Dedifferentiated amniotic fluid mesenchymal stem cell (primary cell): ENCODE results near the gene CNKSR1.

Source experiments
- DNase-seq: peaks from one replicate; pipeline ENCODE4 v3.0.0-alpha.2; 2016; ENCODE audit errors: extremely low spot score

Gene CNKSR1

GRCh38 chr1:26184086-26184485, 6.8 kb downstream of the CNKSR1 start:
- no peak for DNase-seq

DNA sequence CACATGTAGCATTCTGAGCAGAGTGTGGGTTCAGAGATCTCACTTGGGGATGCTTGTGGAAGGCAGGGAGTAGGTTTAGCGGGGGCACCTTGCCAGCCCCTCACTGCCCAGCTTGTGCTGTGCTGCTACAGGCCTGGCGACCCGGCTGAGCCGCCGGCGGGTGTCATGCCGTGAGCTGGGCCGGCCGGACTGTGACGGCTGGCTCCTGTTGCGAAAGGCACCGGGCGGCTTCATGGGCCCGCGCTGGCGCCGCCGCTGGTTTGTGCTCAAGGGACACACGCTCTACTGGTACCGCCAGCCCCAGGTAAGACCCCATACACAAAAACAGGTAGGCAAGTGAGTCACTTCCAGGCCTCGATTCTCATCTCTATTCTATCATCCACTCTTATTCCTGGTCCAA, 7.6 kb downstream of the CNKSR1 start:
- DNase-seq, result no peak

DNA sequence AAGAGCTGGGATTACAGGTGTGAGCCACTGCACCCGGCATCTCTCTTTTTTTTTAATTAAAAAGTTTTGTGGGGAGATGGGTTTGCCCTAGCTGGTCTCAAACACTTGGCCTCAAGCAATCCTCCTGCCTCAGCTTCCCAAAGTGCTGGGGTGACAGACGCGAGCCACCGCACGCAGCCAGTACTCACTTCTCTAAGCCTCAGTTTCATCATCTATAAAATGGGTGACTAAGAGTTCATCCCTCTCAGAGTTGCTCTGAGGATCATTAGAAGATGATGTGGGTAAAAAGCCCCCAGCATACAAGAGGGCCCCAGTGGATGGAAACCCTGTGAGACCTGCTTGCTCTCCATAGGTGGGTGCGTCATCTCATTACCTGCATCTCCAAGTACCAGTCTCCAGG, 10.6 kb downstream of the CNKSR1 start:
- DNase-seq, result no peak

DNA sequence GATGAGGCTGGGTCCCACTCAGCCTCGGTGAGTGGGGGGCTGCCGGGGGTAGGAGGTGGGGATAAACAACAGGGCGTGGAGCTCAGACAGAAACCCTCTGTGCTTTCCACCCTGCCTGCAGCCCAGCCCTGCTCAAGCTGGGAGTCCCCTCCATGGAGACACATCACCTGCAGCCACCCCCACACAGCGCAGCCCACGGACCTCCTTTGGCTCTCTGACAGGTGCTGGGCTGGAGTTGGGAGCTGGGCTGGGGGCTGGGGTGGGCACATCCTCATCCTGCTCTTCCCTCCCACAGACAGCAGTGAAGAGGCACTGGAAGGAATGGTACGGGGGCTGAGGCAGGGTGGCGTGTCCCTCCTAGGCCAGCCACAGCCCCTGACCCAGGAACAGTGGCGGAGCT, 11.2 kb downstream of the CNKSR1 start:
- DNase-seq, result no peak

GRCh38 chr1:26189331-26189730, 12.0 kb downstream of the CNKSR1 start:
- DNase-seq, result no peak

- DNase-seq, result no peak
Observed at GRCh38 chr1:26189751-26190275, 12.5 kb downstream of the CNKSR1 start.

DNA sequence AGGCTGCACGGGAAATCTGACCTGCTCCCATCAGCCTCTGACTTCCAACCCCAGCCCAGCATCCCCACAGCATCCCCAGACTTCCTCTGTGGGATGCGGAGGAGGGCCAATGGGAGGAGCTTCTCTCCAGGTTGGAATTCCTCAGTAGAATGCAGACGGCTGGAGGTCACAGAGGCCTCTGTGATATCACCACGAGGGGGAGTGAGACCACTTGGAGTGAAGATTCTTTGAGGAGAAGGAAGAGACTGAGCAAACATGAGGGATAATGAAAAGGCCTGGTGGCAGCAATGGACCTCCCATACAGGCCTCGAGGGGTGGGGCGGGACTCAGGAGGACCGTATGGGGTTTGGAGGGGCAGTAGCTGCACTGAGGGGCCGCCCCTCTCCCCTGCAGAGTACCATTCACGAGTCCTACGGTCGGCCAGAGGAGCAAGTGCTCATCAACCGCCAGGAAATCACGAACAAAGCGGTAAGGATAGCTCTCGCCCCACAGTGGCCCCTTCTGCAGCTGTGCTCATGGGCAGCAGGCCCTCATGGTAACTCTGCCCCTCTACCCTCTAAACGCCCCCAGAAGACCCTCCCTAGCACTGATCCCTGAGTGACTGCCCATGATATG, 13.2 kb downstream of the CNKSR1 start, which contains the start of gene CATSPER4:
Gene CATSPER4 (plus strand): TSS at position 230 of the 615 bp plus-strand sequence. CDS start 26 bp downstream, at position 256.
- no peak for DNase-seq

GRCh38 chr1:26191739-26192138, 14.4 kb downstream of the CNKSR1 start:
- DNase-seq, result no peak

DNA sequence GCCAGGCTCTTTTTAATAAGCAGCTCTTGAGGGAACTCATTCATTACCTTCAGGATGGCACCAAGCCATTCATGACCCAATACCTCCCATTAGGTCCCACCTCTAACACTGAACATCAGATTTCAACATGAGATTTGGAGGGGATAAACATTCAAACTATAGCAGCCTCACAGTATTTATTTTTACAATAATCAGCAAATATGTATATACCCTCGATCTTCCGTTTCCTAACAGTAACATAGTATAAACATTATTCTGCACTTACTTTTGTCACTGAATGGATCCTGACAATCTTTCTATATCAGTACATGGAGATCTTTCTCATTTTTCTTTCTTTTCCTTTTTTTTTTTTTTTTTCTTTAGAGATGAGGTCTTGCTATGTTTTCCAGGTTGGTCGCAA, 18.5 kb downstream of the CNKSR1 start:
- DNase-seq, result no peak

GRCh38 chr1:26197301-26197700, 20.0 kb downstream of the CNKSR1 start:
- DNase-seq, result no peak

DNA sequence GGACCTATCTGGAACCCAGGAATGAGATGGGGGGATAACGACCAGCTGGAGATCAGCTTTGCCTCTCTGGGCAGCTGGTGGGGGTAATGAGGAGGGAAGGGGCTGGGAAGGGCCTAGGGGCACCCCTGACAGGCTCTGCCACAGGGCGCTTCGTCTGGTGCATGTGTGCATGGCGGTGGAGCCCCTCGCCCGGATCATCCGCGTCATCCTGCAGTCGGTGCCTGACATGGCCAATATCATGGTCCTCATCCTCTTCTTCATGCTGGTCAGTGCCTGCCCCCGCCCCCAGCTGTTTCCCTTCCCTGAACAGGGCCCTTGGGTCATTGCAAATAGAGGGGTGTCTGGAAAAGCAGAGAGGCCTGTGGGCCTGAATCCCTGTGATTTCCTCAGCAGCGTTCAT, 20.5 kb downstream of the CNKSR1 start:
- DNase-seq, result no peak

DNA sequence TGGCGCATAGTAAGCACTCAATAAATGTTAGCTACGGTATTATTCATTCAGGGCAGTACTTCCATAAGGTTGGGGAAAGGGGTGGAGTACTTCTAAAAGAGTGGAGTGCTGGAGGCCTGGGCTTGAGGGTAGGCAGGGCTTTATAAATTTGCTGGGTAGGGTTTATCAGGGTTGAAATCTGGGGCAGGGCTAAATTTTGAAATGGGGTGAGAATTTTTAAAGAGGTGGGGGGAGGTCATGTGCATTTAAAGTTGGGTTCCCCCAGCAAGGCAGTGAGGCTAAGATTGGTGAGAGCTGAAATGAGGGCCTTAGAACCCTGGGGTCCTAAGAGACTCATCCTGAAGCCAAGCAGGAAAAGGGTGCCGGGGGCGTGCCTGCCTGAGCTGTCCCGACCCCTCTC, 23.1 kb downstream of the CNKSR1 start:
- DNase-seq, result no peak

DNA sequence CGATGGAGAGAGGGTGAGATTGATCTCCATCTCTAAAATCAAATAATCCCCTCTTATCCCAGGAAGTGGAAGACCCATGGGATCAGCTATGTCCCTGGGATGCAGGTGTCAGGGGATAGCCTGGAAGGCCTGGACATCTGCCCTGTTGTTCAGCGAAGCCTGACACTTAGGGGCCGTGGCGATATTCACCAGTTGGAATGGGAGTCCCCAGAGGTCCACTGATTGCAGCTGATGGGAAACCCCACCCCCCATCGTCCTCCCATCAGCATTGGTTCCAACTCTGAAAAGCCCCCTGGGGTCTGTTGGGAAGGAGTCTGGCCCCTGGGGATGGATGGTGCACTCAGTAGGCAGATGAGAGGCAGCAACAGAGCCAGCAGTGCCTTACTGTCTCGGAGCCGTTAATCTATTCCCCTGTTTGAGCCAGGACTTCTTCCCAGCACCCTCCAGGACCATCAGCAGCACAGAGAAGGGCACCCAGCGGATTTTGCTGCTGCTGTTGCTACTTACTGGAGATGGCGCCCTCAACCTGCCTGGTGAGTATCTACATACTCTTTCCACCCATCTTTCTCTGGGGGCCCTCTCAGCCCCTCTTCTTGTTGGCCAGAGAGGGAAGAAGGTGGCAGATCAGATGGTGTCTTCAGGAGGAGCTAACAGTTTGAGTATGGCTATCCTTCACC, 26.5 kb downstream of the CNKSR1 start:
- DNase-seq, result no peak

GRCh38 chr1:26210147-26210870, 33.0 kb downstream of the CNKSR1 start:
- DNase-seq, result no peak

- no peak for DNase-seq
Observed at GRCh38 chr1:26212726-26213125, 35.4 kb downstream of the CNKSR1 start.

DNA sequence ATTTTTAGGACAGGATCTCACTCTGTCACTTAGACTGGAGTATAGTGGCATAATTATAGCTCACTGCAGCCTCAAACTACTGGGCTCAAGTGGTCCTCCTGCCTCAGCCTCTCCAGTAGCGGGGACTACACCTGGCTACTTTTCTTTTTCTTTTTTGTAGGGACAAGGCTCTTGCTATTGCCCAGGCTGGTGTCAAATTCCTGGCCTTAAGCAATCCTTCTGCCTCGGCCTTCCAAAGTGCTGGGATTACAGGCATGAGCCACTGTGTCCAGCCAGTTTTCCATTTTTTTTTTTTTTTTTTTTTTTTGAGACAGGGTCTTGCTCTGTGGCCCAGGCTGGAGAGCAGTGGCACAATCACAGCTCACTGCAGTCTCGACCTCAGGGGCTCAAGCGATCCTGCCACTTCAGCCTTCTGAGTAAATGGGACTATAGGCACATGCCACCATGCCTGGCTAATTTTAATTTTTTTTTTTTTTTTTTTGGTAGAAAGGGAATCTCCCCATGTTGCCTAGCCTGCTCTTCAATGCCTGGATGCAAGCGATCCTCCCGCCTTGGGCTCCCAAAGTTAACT, 36.1 kb downstream of the CNKSR1 start:
- DNase-seq, result no peak

- DNase-seq, result no peak
Observed at GRCh38 chr1:26215246-26215645, 38.0 kb downstream of the CNKSR1 start.

- no peak for DNase-seq
Observed at GRCh38 chr1:26218906-26219494, 41.7 kb downstream of the CNKSR1 start.

- no peak for DNase-seq
Observed at GRCh38 chr1:26220199-26220912, 43.1 kb downstream of the CNKSR1 start.

DNA sequence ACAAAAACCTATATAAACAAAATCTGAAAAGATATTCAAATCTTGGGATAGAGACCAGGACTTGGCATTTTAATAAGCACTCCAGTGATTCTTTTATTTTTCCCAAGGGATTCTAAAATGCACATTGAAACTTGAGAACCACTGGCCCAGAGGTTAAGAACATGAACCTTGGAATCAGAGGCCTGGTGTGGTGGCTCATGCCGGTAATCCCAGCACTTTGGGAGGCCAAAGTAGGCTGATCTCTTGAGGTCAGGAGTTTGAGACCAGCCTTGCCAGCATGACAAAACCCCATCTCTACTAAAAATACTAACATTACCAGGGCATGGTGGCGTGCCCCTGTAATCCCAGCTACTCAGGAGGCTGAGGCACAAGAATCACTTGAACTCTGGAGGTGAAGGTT, 43.8 kb downstream of the CNKSR1 start:
- no peak for DNase-seq

- DNase-seq, result no peak
Observed at GRCh38 chr1:26224606-26225005, 47.3 kb downstream of the CNKSR1 start.
